CD4-positive, alpha-beta T cell (primary cell): ENCODE results near the gene EPSTI1. TPM values are rescaled to one million over a fixed set of nuclear protein-coding genes. Genes with fewer than 3 reads are reported as not detected.

ENCODE experiments used
- ATAC-seq: fragments of 200-7000 bp; cut with Tn5 transposase; one replicate; pipeline ENCODE4 v1.10.0; 2022; ENCODE audit warnings: mild to moderate bottlenecking; ENCODE audit not compliant: poor library complexity
- CTCF ChIA-PET: fragments of 350-600 bp; sonication (Branson Sonifier 250); formaldehyde crosslinking; loops from one replicate; lab custom pipeline; 2021; ENCODE audit warnings: antibody characterized with exemption, inconsistent platforms; lab: Charles Lee
- POLR2A ChIA-PET: fragments of 350-600 bp; sonication (Branson Sonifier 250); formaldehyde crosslinking; loops from one replicate; lab custom pipeline; 2021; ENCODE audit warnings: antibody characterized with exemption, inconsistent platforms; lab: Charles Lee
- DNase-seq, 14 experiments: peaks; one replicate each; pipeline ENCODE4 v3.0.0-alpha.2; 2013 to 2020; ENCODE audit warnings: mixed read lengths in 2 of 14
- H3K27ac ChIP-seq, 2 donors: one replicate each; pipeline versions ENCODE4 v1.5.1 to v1.7.0; 2013; ENCODE audit warnings: low read length in 2 of 2, low read depth in 1 of 2, mild to moderate bottlenecking in 1 of 2
- H3K27me3 ChIP-seq, 2 experiments: 1 replicate in 1 of 2; 2 replicates in 1 of 2; pipeline versions ENCODE4 v1.6.1 to v1.7.0; 2013; ENCODE audit warnings: low read length in 2 of 2, control low read depth in 1 of 2, mild to moderate bottlenecking in 1 of 2, moderate library complexity in 1 of 2; ENCODE audit not compliant: insufficient read depth in 2 of 2, control insufficient read depth in 1 of 2
- H3K36me3 ChIP-seq: one replicate; pipeline ENCODE4 v1.6.1; 2013; ENCODE audit warnings: low read length, control low read depth; ENCODE audit not compliant: insufficient read depth
- H3K4me1 ChIP-seq: one replicate; pipeline ENCODE4 v1.6.1; 2013; ENCODE audit warnings: low read length, control low read depth; ENCODE audit not compliant: insufficient read depth
- H3K4me3 ChIP-seq: one replicate; pipeline ENCODE4 v1.5.1; 2013; ENCODE audit warnings: mild to moderate bottlenecking, low read length, moderate library complexity
- H3K9me3 ChIP-seq, 2 experiments: 1 replicate in 1 of 2; 2 replicates in 1 of 2; pipeline versions ENCODE4 v1.6.1 to v1.7.0; 2013; ENCODE audit warnings: low read length in 2 of 2, mild to moderate bottlenecking in 2 of 2, control low read depth in 1 of 2, moderate library complexity in 1 of 2; ENCODE audit not compliant: control insufficient read depth in 1 of 2, insufficient read depth in 1 of 2
- H3K27ac Mint-ChIP-seq: one replicate; pipeline ENCODE4 v1.8.0; 2020; ENCODE audit warnings: mixed read lengths
- H3K27me3 Mint-ChIP-seq: one replicate; pipeline ENCODE4 v1.8.0; 2021; ENCODE audit warnings: mixed read lengths
- H3K36me3 Mint-ChIP-seq: one replicate; pipeline ENCODE4 v1.8.0; 2021; ENCODE audit warnings: low read depth, mixed read lengths
- H3K4me1 Mint-ChIP-seq: one replicate; pipeline ENCODE4 v1.8.0; 2021; ENCODE audit warnings: low read depth, mixed read lengths
- H3K4me3 Mint-ChIP-seq: one replicate; pipeline ENCODE4 v1.8.0; 2020; ENCODE audit warnings: mild to moderate bottlenecking, mixed read lengths
- H3K9me3 Mint-ChIP-seq: one replicate; pipeline ENCODE4 v1.8.0; 2020; ENCODE audit warnings: mixed read lengths
- intact Hi-C, 2 experiments: fragments of 100-400 bp; cut with DNase I in 1 of 2; cut with micrococcal nuclease in 1 of 2; formaldehyde crosslinking; loops; one replicate each; pipeline versions ENCODE4 v1.15.1 to v1.9.0; 2023 to 2025; cut with DNase I, micrococcal nuclease
- total RNA-seq, 174 experiments: library from RNA in 2 of 174; stranded (reverse) in 2 of 174; gene quantifications; one replicate each; pipeline ENCODE4 v1.2.3 and lab custom pipeline; 2021 to 2026
- TF ChIP-seq, protein P1 (sequence below): fragments of 200-600 bp; IDR thresholded peaks from one replicate; pipeline ENCODE4 v1.8.0; 2022; ENCODE audit warnings: antibody characterized with exemption, mild to moderate bottlenecking

The EPSTI1 gene
- total RNA-seq, 2 experiments from 2014 or later: 23.5 to 24.5 TPM

DNA sequence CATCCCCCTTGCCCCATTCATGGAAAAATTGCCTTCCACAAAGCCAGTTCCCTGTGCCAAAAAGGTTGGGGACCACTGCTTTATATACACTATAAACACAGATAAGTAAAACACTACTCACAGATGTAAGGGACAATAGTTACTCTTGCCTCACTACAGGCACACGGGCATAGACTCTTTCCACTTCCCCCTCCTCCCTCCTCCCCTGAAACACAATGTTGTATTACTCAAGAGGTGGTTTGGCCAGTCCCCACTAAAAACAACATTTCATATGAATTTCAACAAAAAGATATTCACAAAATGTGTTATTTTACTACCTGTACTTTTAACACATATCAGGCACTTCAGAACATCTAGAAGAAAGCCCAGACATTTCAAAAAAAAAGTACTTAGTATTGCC, 45.1 kb downstream of the EPSTI1 start:
- Mint-ChIP-seq H3K4me3 (no peak overlapping the region), H3K4me1 (no peaks in the 10 kb centered on the region), H3K27ac (no peak overlapping the region), H3K36me3 (peaks cover 90% of the 10 kb centered on the region), H3K9me3 (no peaks in the 10 kb centered on the region), H3K27me3 (no peaks in the 10 kb centered on the region)
- TF ChIP-seq, protein P1, sequence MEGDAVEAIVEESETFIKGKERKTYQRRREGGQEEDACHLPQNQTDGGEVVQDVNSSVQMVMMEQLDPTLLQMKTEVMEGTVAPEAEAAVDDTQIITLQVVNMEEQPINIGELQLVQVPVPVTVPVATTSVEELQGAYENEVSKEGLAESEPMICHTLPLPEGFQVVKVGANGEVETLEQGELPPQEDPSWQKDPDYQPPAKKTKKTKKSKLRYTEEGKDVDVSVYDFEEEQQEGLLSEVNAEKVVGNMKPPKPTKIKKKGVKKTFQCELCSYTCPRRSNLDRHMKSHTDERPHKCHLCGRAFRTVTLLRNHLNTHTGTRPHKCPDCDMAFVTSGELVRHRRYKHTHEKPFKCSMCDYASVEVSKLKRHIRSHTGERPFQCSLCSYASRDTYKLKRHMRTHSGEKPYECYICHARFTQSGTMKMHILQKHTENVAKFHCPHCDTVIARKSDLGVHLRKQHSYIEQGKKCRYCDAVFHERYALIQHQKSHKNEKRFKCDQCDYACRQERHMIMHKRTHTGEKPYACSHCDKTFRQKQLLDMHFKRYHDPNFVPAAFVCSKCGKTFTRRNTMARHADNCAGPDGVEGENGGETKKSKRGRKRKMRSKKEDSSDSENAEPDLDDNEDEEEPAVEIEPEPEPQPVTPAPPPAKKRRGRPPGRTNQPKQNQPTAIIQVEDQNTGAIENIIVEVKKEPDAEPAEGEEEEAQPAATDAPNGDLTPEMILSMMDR: no peak
- POLR2A ChIA-PET: no interaction called here
- H3K36me3 ChIP-seq: peaks cover 34% of the 10 kb centered on the region
- H3K4me3 ChIP-seq: no peak overlapping the region
- no peaks in the 10 kb centered on the region for H3K4me1 ChIP-seq
- ATAC-seq: no peak
- intact Hi-C loops: no loop called here
- DNase-seq: no peak
- H3K27me3 ChIP-seq: no peaks in the 10 kb centered on the region
- no peak overlapping the region for H3K27ac ChIP-seq
- CTCF ChIA-PET: no interaction called here
- H3K9me3 ChIP-seq: peaks cover 0 to 4% of the 10 kb centered on the region in 2 experiments

DNA sequence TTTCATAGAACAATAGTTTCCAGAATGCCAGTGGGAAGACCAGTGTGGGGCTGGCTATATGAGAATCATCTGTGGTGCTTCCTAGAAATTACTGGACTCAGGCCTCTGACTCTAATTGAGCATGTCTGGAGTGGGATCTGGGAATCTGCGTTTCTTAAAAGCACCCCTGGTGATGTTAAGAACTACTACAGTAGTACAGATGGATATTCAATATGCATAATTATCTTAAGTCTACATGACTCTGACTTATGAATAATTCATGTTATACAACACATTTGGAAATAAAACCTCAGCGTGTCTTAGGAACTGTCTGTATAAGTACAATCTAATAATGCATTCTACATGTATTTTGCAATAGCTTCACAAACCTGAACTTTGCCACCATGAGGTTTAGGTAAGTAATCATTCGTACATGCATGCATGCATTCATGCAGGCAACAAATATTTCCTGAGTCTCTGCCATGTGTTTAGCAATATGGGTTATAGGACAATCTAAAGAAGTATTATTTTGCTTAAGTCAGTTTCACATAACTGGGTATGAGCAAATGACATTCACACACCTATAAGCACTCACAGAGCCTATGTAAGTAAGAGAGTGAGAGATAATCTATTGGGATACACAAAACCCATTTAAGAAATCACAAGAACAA, 62.0 kb downstream of the EPSTI1 start:
- DNase-seq (no peak), ATAC-seq (no peak)
- Histone ChIP-seq H3K4me3 (no peak overlapping the region), H3K36me3 (peaks cover 17% of the 10 kb centered on the region), H3K4me1 (no peaks in the 10 kb centered on the region), H3K27me3 (no peaks in the 10 kb centered on the region), H3K27ac (no peak overlapping the region), H3K9me3 (no peaks in the 10 kb centered on the region)
- Mint-ChIP-seq H3K27ac (no peak overlapping the region), H3K9me3 (no peaks in the 10 kb centered on the region), H3K4me3 (no peak overlapping the region), H3K4me1 (no peaks in the 10 kb centered on the region), H3K27me3 (no peaks in the 10 kb centered on the region), H3K36me3 (peaks cover 73% of the 10 kb centered on the region)
- ChIA-PET CTCF (no interaction called here), POLR2A (no interaction called here)
- TF ChIP-seq, protein P1: no peak
- intact Hi-C loops: no loop called here

DNA sequence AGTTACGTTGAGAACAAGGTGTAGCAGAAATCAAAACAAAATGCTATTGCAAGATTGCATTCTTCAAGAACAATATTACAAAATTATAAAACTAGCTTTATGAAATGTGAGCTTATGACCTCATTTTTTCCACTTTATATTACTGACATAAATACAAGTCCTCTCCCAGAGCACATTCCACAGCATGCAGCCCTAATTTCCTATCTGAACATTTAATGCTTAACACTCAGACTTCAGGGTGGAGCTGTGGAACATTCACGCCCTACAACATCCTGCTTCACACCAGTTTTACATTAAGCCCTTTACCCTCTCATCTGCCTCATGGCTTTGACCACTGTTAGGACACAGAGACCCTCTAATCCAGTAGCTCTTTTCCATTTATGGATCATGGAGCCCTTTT, 65.5 kb downstream of the EPSTI1 start:
- ATAC-seq (no peak), DNase-seq (no peak)
- H3K9me3 Mint-ChIP-seq: no peaks in the 10 kb centered on the region
- Histone ChIP-seq H3K9me3 (no peaks in the 10 kb centered on the region), H3K27ac (no peak overlapping the region), H3K36me3 (peaks cover 25% of the 10 kb centered on the region), H3K4me3 (no peak overlapping the region), H3K27me3 (no peaks in the 10 kb centered on the region), H3K4me1 (no peaks in the 10 kb centered on the region)
- H3K27me3 Mint-ChIP-seq: no peaks in the 10 kb centered on the region
- no peaks in the 10 kb centered on the region for H3K4me1 Mint-ChIP-seq
- POLR2A ChIA-PET: no interaction called here
- intact Hi-C loops: no loop called here
- peaks cover 78% of the 10 kb centered on the region for H3K36me3 Mint-ChIP-seq
- TF ChIP-seq, protein P1: no peak
- no peak overlapping the region for H3K27ac Mint-ChIP-seq
- no peak overlapping the region for H3K4me3 Mint-ChIP-seq
- CTCF ChIA-PET: no interaction called here
